ENCODE data around the gene FBXL19.
"Not testable (repeated sequence)": the region's sequence is repeated elsewhere in the genome, so short reads cannot be mapped to it uniquely, and the experiment has no call there.

The FBXL19 gene

DNA sequence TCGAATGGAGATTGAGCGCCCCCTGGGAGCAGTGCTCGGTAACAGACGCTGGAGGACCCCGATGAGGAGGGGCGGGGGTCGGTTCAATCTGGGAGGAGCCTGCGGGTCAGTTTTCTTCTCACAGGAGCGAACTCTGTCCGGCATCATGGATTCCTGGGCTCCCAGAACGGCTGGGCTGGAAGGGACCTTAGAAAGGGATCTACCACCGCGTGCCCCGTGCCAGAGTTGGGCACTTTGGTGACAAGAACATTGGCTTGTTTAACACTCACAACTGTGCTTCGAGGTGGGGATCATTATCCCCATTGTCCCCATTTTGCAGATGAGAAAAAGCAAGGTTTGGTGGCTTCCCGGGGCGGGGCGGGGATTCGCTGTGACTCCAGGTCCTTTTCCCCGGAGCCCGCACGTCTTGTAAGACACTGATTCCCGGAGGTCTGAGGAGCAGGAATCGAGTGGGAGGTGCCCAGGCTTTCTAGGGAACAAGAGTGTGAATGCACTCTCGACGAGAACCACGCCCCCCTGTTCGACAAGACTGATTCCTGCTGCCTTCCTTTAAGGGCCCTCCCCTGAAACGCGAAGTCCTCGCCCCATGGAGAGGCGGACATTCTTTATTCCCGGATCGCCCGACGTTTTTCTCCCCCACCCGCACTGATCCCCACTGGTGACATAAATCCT is 1.5 kb upstream of the FBXL19 start:
- DNase-seq (ENCODE audit: low read depth in 2 of 2), result peak; percentile 65 to 69

DNA sequence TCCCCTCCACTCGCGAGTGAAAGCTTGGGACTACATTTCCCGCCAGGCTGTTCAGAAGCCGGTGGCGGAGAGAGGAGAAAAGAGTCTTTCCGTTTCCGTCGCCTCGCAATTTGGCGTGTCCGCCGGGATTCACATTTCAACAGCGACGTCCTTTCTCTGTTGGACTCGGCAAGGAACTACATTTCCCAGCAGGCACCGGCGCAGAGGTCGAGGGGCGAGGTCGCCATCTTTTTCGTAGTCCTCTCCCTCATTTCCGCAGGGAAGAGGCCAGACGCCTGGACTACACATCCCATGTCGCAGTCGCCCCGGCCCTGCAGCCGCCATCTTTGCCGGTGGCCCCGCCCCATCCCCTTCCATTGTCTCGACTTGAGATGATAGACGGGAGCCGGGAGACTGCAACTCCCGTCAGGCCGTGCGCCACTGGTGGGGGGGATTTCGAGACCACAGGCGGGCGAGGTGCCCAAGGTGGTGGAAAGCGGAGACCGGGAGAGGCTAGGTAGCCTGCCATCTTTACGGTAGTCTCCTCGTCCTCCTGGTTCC is 882 bp upstream of the FBXL19 start:
- DNase-seq (ENCODE audit: low read depth in 2 of 2), result peak; percentile 99

DNA sequence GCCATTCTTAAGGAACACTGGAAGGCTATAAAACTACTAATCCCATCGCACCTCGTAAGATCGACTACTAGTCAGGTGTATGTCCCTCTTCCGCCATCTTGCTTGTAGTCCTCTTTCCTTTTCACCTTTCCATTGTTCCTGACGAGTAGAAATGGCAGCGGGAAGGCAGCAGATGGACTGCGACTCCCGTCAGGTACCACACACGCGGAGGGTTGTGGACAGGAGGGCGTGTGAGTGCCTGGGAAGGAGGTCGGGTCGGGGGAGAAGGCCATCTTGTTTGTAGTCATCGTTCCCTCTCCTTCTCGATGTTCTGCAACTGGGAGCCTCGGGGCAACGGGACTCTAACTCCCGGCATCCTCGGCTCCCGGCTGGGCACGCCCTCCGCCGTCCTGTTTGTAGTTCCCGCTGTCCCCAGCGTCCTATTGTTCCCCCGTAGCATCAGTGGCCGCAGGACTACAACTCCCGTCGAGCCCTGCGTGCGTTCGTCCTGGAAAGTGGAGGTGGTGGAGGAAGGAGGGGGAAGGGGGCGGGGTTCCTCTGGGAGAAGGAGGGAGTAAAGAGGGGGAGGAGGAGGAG is 324 bp upstream of the FBXL19 start:
- DNase-seq (ENCODE audit: low read depth in 2 of 2), result peak; percentile 99

DNA sequence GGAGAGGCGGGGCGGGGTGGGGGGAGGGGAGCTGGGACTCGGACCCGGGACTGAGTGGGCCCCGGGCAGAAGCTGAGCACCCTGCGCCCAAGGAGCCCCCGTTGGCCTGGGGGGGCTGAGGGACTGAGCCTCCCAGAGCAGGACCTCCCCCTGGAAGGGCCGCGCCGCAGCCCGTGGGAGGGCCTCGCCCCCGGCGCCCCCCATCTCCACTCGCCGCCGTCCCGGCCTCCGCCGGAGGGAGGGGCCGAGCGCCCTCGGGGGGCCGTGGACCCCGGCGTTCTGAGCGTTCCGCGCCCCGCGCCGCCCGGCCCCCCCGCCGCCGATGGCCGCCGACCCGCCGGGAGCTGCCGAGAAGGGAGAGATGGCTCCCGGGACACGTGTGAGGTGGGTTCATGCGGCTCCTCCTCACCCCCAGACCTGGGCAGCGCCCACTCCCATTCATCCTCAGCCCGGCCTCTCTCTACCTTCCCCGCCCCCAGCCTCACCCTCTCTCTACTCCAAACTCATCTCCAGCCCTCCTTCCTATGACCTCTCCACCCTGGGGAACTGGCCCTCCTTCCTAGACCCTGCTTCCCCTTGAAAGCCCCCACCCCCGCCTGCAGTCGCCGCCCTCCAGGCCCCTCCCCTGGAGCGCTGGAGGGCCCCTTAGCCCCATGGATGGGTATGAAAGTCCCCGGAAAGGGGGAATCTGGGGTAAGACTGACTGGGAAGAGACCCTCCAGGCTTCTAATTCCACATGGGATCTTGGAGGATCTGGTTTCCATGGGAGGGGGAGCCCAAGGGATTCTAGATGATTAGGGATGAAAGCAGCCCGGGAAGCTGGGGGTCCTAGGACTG is 922 bp downstream of the FBXL19 start:
- no peak for DNase-seq (ENCODE audit: low read depth in 2 of 2)

DNA sequence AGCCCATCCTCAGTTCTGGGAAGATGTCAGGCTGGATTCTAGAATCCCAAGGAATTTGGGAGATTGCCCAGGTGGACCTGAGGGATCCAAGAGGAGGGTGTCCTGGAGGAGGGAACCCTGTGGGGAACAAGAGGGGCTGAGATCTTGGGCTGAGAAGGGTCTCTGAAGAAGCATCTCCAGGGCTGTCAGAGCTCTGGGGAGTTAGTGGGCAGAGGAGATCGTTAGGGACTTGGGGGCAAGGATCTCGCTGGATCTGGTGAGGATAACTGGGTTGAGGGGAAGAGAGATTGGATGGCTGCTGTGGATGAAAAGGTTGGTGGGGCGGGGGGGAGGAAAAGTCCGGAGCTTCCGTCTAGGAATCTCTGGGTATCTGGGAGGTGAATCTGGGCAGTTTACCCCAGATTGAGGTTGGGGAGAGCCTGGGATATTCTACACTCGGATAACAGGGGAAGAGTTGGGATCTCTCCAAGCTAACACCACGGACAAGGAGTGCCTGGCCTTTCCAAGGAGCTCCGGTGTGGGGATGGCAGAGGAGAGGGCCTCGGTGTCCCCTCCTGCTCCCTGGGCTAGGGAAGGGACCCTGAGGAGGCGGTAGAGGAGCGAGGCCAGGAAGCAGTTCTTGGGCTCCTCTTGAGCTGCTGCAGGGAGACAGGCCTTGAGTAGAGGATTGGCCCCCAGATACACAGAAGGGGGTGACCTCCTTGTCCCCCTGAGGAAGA is 1.7 kb downstream of the FBXL19 start:
- no peak for DNase-seq (ENCODE audit: low read depth in 2 of 2)

DNA sequence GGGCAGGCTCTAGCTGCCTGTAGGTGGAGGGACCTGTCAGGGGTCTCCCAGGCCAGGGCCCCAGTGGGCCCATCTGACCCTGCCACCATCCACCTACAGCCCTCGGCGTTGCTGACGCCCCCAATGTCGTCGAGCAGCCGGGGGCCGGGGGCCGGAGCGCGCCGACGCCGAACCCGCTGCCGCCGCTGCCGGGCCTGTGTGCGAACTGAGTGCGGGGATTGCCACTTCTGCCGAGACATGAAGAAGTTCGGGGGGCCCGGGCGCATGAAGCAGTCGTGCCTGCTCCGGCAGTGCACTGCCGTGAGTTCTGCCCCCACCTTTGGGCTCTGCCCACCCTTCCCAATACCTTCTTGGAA is 2.2 kb downstream of the FBXL19 start:
- DNase-seq (ENCODE audit: low read depth in 2 of 2), result no peak

DNA sequence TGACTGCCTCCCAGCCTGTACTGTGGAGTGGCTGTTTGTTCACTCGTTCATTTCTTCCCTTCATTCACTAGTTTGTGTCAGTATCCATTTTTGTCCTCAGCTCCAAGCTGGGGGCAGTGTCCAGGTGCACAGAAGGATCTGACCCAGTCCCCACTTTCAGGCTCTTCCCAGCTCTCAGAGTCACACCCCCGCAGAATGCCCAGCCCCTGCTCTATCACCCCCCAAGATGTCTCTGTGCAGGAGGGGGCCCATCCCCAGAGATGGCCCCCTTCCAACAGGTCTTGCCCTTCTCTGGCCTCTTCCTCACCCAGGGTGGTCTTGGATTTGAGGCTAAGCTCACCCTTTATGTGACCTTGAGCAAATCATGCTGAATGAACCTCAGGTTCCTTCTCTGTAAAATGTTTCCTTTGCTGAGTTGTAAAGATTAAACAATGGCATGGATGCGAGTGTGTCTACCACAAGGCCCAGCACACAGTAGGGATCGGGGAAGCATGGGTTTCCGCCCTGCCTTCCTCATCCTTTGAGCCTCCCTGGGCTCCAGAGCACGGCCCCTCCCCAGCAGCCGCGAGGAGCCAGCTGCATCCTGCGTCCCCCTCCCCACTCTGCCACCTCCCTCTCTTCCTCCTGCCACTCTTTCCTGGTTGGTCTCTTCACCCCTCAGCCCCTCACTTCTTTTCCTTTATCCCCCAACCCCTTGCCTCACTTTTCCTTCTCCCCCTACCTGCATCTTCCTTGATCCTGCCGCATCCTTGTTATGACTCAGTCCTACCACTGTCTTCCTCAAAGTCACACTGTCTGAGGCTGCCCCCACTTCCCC is 2.8 kb downstream of the FBXL19 start:
- no peak for DNase-seq (ENCODE audit: low read depth in 2 of 2)

DNA sequence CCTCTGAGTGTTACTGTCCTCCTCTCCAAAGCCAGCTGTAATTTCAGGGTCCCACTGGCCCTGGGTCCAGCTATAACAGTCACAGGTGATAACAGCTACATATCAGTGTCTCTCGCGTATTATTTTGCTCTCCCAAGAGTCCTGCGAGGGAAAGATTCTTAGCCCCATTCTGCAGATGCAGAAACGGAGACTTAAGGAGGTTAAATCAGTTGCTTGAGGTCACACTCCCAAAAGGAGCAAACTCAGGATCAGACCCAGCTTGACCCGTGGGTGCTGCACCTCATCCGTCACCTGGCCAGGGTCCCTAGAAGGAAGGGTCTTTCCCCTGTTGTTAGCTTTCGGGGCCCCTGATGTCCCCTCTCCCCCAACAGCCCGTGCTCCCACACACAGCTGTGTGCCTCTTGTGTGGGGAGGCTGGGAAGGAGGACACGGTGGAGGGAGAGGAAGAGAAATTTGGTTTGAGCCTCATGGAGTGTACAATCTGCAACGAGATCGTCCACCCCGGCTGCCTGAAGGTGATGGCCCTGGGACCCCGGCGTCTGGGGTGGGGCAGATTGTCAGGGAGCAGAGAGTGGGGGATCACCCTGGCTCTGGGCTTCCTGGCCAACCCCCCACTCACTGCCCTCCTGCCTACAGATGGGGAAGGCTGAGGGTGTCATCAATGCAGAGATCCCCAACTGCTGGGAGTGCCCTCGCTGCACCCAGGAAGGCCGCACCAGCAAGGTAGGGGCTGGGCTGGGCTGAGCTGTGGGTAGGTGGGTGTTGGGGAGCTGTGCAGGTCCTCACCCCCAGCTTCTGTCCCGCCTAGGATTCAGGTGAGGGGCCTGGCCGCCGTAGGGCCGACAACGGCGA is 3.8 kb downstream of the FBXL19 start:
- DNase-seq (ENCODE audit: low read depth in 2 of 2), result no peak

DNA sequence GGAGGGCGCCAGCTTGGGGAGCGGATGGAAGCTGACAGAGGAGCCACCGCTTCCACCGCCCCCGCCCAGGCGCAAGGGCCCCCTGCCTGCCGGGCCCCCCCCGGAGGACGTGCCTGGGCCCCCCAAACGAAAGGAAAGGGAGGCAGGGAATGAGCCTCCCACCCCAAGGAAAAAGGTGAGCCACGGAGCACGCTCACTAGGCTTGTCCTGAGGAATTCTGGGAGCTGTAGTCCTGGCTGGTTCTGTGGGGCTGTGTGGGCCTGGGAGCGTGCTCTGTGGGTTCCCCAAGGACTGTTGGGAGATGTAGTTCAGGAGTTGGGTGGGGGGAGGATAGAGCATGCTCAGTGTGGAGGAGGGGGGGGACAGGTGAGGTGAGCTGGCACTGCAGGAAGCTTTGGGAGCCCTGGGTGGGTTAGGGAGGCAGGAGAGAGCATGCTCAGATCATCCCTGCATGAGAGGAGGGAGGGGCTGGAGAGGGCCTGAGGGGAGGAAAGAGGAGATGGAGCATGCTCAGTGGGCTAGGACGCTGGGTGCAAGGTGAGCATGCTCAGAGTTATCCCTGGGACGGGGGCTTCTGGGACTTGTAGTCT is 4.5 kb downstream of the FBXL19 start:
- DNase-seq (ENCODE audit: low read depth in 2 of 2), result no peak

DNA sequence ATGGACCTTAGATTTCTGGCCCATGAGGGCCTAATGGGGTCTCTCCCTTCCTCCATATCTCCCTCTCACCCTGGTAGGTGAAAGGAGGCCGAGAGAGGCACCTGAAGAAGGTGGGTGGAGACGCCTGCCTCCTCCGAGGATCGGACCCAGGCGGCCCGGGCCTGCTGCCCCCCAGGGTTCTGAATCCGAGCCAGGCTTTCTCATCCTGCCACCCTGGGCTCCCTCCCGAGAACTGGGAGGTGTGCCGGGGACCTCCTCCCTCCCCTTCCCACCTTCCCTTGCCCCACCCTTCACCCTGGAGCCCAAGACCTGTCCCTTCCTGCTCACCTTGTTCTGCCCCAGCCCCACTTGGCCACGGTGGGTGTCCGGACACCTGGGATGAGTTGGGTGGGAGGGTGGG is 5.0 kb downstream of the FBXL19 start:
- no peak for DNase-seq (ENCODE audit: low read depth in 2 of 2)

DNA sequence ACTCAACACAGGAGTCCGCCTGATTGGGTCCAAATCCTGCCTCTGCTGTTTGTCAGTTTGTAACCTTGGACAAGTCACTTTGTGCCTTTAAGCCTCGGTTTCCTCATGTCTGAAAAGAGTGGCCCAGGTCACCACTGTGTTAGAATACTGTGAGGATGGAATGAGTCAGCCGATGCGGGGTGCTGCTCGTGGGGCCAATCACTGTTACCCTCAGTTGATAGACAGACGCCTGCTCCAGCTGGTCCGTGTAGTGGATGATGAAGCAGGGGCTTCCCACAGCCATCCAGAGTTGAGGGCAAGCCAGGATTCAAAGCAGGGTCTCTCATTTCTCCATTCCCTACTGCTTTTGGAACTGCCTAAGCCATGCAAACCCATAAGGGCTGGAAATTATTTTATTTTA is 5.8 kb downstream of the FBXL19 start:
- no peak for DNase-seq (ENCODE audit: low read depth in 2 of 2)

DNA sequence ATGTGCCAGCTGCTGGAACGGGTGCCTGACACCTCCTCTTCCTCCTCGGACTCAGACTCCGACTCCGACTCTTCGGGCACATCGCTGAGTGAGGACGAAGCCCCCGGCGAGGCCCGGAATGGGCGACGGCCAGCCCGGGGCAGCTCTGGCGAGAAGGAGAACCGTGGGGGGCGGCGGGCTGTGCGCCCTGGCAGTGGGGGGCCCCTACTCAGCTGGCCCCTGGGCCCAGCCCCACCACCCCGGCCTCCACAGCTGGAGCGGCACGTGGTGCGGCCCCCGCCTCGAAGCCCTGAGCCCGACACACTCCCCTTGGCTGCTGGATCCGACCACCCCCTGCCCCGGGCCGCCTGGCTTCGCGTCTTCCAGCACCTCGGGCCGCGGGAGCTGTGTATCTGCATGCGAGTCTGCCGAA is 6.8 kb downstream of the FBXL19 start:
- DNase-seq (ENCODE audit: low read depth in 2 of 2), result no peak

DNA sequence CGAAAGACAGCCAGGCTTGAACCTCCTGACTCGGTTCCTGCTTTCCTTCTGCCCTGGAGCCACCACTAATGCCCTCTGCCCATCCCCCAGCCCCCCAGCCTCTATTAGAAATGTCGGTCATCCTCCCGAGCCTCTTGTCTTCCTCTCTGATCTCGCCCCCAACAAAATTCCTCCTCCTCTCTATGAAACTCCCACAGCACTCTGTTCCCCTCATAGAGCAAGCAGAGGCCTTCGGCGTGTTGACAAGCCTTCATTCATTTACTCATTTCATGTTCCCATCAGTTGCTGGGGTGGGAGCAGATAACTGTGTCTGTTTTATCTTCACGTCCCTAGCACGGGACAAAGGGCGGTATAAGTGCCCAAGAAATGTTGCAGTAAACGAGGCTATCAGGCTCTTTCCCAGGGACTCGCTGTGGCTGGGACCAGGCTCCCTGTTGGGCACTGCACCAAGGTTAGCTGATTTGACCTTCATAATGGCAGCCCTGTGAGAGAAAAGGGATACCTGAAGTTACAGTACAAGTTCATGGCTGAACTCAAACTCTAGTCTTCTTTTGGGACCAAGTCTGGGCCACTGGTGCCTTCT is 7.8 kb downstream of the FBXL19 start:
- DNase-seq (ENCODE audit: low read depth in 2 of 2), result no peak

DNA sequence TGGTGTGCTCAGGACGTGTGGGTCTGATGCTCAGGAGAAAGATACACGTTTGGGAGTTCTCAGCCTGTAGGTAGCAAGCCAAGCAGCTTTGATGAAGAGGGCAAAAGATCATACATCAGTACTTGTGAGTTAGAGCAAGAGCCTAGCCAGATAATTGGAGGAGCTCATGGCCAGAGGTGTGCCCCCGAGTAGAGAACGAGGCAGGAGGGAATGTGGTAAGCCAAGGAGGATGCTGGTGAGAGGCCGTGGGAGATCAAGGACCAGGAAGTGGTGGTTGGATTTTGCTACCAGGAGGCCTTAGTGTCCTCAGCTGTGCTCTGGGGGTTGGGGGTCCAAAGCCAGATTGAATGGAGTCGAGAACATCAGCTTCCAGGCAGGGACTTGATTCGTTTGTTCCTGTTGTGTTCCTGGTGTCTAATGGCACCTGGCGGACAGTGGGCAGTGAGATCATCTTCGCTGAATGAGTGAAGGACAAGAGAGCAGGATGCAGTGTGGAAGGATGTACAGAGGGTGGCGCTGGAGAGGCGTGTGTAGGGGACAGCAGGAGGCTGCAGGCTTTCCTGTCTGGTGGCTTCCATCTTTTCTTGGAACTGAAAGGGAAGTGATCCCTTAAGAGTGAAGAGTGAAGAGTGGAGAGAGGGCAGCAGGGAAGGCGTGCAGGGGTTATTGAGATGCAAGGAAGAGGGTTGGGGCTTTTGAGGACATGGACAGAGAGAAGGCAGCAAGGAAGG is 11.6 kb downstream of the FBXL19 start:
- no peak for DNase-seq (ENCODE audit: low read depth in 2 of 2)

DNA sequence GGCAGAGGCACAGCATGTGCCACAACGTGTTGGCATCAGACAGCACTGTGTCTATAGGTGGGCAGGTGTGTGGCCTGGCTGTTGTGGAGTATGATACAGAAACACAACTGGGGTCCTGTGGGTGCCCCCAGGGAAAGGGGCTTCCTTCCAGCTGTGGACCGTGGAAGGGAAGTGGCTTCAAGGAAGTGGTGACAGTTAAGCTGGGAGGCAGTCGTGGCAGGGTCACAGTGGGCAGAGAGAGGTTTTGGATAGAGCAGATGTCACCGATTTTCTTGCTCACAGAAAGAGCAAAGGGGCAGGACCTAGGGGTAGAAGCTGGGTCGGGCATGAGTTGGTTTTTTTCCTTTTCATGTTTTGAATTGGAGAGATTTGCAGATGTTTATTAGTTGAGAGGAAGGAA is 14.3 kb downstream of the FBXL19 start:
- no peak for DNase-seq (ENCODE audit: low read depth in 2 of 2)

DNA sequence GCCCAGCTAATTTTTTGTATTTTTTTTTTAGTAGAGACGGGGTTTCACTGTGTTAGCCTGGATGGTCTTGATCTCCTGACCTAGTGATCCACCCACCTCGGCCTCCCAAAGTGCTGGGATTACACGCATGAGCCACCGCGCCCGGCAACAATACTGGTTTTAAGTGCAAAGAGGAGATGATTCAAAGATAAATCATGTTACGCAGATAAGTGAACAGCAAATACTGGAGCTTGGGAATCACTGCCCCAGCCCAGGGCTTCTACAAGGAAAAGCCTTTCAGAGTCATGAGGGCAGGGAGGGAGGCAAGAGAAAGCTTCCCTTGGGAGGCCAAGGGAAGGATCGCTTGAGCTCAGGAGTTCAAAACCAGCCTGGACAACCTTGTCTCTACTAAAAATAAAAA is 16.2 kb downstream of the FBXL19 start:
- DNase-seq (ENCODE audit: low read depth in 2 of 2), result not testable (repeated sequence)

DNA sequence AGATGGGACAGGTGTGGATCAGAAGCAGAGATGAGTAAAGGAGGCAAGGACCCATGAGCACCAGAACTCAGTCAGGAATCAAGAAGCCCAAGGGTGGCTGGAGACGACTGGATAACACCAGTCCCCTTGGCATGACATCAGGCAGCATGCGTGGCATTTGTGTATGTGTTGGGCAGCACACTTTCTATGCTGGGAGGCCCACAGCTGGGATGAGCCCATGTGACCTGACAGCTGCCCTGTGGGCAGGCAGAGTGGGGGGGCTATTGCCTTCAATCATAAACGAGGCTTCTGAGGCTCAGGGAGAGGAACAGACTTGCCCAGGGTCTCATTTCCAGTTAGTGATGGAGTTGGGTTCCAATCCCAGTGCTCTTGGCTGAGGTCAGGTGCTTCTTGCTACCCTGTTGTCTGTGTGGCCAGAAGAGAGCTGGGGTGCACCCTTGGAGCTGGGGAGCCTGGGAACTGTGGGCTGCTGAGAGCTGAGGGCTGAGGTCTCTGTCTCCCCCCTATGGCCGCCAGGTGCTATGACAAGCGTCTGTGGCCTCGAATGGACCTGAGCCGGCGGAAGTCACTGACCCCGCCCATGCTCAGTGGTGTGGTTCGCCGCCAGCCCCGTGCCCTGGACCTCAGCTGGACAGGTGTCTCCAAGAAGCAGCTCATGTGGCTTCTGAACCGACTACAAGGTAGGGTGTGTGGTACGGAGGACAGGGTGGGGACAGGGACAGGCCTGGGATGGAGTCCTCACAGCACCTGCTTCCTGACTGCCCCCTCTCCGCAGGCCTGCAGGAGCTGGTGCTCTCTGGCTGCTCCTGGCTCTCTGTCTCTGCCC is 18.4 kb downstream of the FBXL19 start:
- no peak for DNase-seq (ENCODE audit: low read depth in 2 of 2)

DNA sequence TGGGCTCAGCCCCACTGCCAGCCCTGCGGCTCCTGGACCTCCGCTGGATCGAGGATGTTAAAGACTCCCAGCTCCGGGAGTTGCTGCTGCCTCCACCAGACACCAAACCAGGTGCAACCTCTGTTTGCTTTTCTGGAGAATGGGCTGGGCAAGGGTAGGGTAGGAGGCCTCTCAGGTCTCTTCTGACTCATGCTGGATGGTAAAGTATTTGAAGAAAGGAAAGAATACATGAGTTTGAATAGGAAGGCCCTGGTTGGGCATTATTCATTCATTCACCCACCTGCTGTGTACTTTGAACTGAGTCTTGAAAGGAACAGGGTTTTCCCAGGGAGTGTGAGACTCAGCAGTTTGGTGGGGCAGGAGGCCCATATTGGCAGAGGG is 19.0 kb downstream of the FBXL19 start:
- DNase-seq (ENCODE audit: low read depth in 2 of 2), result no peak

Data from fibroblast of skin of left biceps (primary cell).